HG02763 (cell line): ENCODE measurements around the gene CD180.
"Not testable (repeated sequence)": the region's sequence is repeated elsewhere in the genome, so short reads cannot be mapped to it uniquely, and the experiment has no call there.

Experiments used
- ATAC-seq: cut with Tn5 transposase; IDR thresholded peaks from one replicate; pipeline ENCODE4 v1.9.1; 2021; ENCODE audit warnings: mild to moderate bottlenecking, moderate library complexity; ENCODE audit not compliant: unreplicated experiment

The CD180 gene

GRCh38 chr5:67189931-67190330, 6.7 kb downstream of the CD180 start:
- no peak for ATAC-seq

- no peak for ATAC-seq
Observed at GRCh38 chr5:67189079-67189354, 7.6 kb downstream of the CD180 start.

GRCh38 chr5:67188274-67189078, 8.1 kb downstream of the CD180 start:
- no peak for ATAC-seq

- ATAC-seq = peak; percentile 50
Observed at GRCh38 chr5:67187006-67187715, 9.4 kb downstream of the CD180 start.

GRCh38 chr5:67183859-67184258, 12.7 kb downstream of the CD180 start:
- ATAC-seq = no peak

- no peak for ATAC-seq
Observed at GRCh38 chr5:67182301-67182790, 14.3 kb downstream of the CD180 start.

GRCh38 chr5:67181648-67182221, 14.9 kb downstream of the CD180 start:
- ATAC-seq = no peak

- ATAC-seq = no peak
Observed at GRCh38 chr5:67179697-67180361, 16.8 kb downstream of the CD180 start.

GRCh38 chr5:67178966-67179365, 17.6 kb downstream of the CD180 start:
- ATAC-seq = no peak

GRCh38 chr5:67178085-67178484, 18.5 kb downstream of the CD180 start:
- no peak for ATAC-seq

GRCh38 chr5:67176936-67177335, 19.7 kb downstream of the CD180 start:
- no peak for ATAC-seq

GRCh38 chr5:67173959-67174358, 22.6 kb downstream of the CD180 start:
- no peak for ATAC-seq

- ATAC-seq = not testable (repeated sequence)
Observed at GRCh38 chr5:67173351-67173750, 23.2 kb downstream of the CD180 start.

GRCh38 chr5:67170767-67171166, 25.8 kb downstream of the CD180 start:
- ATAC-seq = no peak

GRCh38 chr5:67168069-67168468, 28.5 kb downstream of the CD180 start:
- ATAC-seq = no peak

- peak; percentile 44 for ATAC-seq
Observed at GRCh38 chr5:67166460-67167285, 29.9 kb downstream of the CD180 start.

- ATAC-seq = peak; percentile 91
Observed at GRCh38 chr5:67165526-67166459, 30.8 kb downstream of the CD180 start.

- ATAC-seq = no peak
Observed at GRCh38 chr5:67164856-67165525, 31.6 kb downstream of the CD180 start.
